ENCODE measurements around the gene FAM110D. TPM values are rescaled to one million over a fixed set of nuclear protein-coding genes. Genes with fewer than 3 reads are reported as not detected.

The FAM110D gene
- total and polyA plus RNA-seq, 12 donors: 2.1 to 6.1 (median 3.5) TPM

GRCh38 chr1:26168410-26169197, 9.7 kb downstream of the FAM110D start, which contains the start of gene C1orf232:
Gene C1orf232 (minus strand): TSS chr1:26168963. CDS start chr1:26168499, 464 bp downstream.
- H3K4me3 ChIP-seq: peak within 1 kb of the TSS; percentile 63 to 100 (median 88)
- H3K9me3 ChIP-seq: no peaks in the 10 kb centered on the region
- no peak for ATAC-seq
- peaks cover 0 to 8% (median 0%) of the 10 kb centered on the region in 9 donors for H3K36me3 ChIP-seq
- intact Hi-C loops (cut with DNase I): loop anchor here in 7 of 10 donors (2.0 to 10.0 kb wide), 8 partner anchors 56 to 156 kb away; partner anchors contain the start of genes CEP85 (in 6 of the 7) and PDIK1L (in 1 of the 7)
- 53 to 57% methylated on average over 5 of the region's 5 CpGs for WGBS, 2 donors
- DNase-seq: no peak
- TF ChIP-seq CTCF (IDR thresholded peaks at IDR 0.05): no peak
- H3K4me1 ChIP-seq: peaks cover 5 to 42% (median 21%) of the 10 kb centered on the region in 9 donors
- peak within 1 kb of the TSS in 9 of 10 donors; percentile 79 to 89 (median 82) for H3K27ac ChIP-seq
- H3K27me3 ChIP-seq: peaks cover 0 to 11% (median 0%) of the 10 kb centered on the region in 7 donors

- no peak for TF ChIP-seq CTCF (IDR thresholded peaks at IDR 0.05)
- peak overlapping the region in 8 of 10 donors; percentile 63 to 93 (median 83) for H3K4me3 ChIP-seq
Measured at GRCh38 chr1:26169198-26169554, 10.3 kb downstream of the FAM110D start.

GRCh38 chr1:26169669-26170471, 11.0 kb downstream of the FAM110D start, which contains the start of gene ZNF593:
Gene ZNF593 (plus strand): TSS chr1:26169908. CDS start chr1:26169984, 76 bp downstream.
- H3K27ac ChIP-seq: peak within 1 kb of the TSS in 9 of 10 donors; percentile 79 to 89 (median 82)
- intact Hi-C loops (cut with DNase I): loop anchor here (2.0 to 10.0 kb wide), 11 partner anchors 55 to 155 kb away; partner anchors contain the start of genes CEP85 (in 7 of the 10), CD52 (in 1 of the 10) and PDIK1L (in 1 of the 10)
- no peaks in the 10 kb centered on the region for H3K9me3 ChIP-seq
- peak; percentile 92 to 94 for DNase-seq
- H3K4me1 ChIP-seq: peaks cover 5 to 33% (median 16%) of the 10 kb centered on the region in 9 donors
- WGBS, 2 donors: 1 to 2% methylated on average over 62 to 76 of the region's 76 CpGs
- H3K4me3 ChIP-seq: peak within 1 kb of the TSS; percentile 63 to 100 (median 88)
- peaks cover 0 to 8% (median 0%) of the 10 kb centered on the region in 9 donors for H3K36me3 ChIP-seq
- TF ChIP-seq CTCF (IDR thresholded peaks at IDR 0.05): peak; percentile 80 to 97 (median 91)
- no peaks in the 10 kb centered on the region for H3K27me3 ChIP-seq
- ATAC-seq: peak; percentile 96 to 98 (median 97)

More at GRCh38 chr1:26169198-26169554, 10.3 kb downstream of the FAM110D start:
- peak in 1 of 8 donors; percentile 2 for ATAC-seq
- H3K27ac ChIP-seq: peak overlapping the region in 9 of 10 donors; percentile 79 to 89 (median 82)
- intact Hi-C loops (cut with DNase I): loop anchor here in 7 of 10 donors (2.0 to 10.0 kb wide), 8 partner anchors 56 to 156 kb away; partner anchors contain the start of genes CEP85 (in 6 of the 7) and PDIK1L (in 1 of the 7)
- 30 to 32% methylated on average over 4 of the region's 4 CpGs for WGBS, 2 donors
- peaks cover 0 to 8% (median 0%) of the 10 kb centered on the region in 9 donors for H3K36me3 ChIP-seq
- DNase-seq: no peak
- peaks cover 5 to 37% (median 18%) of the 10 kb centered on the region in 9 donors for H3K4me1 ChIP-seq
- peaks cover 0 to 6% (median 0%) of the 10 kb centered on the region in 7 donors for H3K27me3 ChIP-seq
- no peaks in the 10 kb centered on the region for H3K9me3 ChIP-seq

Data from heart right ventricle (tissue), 16 donors.